HG03378 (cell line): ENCODE results near the gene PSMA5.
"Not testable (repeated sequence)": the region's sequence is repeated elsewhere in the genome, so short reads cannot be mapped to it uniquely, and the experiment has no call there.

Source experiments
- ATAC-seq: cut with Tn5 transposase; IDR thresholded peaks from one replicate; pipeline ENCODE4 v1.9.1; 2021; ENCODE audit warnings: mild to moderate bottlenecking, moderate library complexity; ENCODE audit not compliant: unreplicated experiment

The PSMA5 gene

DNA sequence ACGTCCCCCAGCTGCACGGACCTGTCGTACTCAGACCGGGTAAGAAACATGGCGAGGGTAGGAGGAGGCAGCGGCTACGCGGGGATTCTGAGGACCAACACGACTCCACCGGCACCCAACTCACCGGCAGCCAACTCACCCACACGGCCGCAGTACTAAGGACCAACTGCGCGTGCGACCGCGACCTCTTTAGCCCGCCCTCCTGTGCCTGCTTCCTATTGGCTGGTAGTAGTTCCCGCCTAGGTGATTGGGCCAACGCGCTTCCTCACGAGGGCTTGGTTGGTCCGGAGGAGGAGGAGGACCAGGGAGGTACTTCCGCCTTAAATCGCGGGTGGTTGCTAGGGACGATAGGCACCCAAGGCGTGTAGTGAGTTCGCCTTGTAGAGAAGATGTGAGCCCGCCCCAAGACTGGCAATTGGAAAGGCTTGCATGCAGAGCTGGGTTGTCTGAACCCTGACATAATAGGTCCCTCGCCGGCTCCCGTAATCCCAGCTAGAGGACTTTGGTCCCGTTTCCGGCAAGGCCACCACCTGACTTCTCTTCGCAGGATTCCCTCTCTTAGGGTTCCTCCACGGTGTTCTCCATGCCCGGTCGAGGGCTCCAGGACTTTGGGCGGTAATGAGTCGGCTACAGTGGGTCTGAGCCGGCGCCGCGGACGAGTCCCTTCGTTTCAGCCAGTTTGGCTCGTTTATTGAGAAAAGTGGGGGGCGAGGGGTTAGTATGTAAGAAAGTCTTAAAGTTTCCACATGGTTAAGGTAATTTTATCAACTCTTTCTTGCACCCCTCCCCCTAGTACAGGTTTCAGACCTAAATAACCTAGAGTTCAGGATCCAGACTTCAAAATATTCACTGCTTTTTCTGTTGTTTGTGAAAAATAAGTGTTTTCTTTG, at the start of gene PSMA5:
TSS of gene PSMA5 (minus strand) at position 168 of the 890 bp plus-strand sequence. CDS start at position 50, 118 bp downstream.
- peak; percentile 97 for ATAC-seq

DNA sequence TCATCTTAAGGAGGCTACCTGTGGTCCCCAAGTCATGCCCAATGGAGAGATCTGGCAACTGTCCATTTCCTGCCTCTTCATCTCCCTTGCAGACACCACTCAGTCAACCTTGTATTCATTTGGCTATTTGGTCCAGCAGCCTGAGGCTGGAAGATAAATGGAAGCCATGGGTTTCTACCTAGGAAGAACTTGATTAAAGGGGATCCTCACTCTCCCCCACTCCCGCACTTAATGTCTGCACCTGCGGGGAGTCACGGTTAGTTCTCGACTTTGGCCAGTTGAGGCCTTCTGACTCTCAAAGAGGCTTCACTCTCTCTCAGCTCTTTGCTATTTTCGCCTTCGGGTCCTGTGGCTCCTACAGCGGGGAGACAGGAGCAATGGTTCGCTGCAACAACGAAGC, 49.0 kb upstream of the PSMA5 start:
- ATAC-seq, result no peak

DNA sequence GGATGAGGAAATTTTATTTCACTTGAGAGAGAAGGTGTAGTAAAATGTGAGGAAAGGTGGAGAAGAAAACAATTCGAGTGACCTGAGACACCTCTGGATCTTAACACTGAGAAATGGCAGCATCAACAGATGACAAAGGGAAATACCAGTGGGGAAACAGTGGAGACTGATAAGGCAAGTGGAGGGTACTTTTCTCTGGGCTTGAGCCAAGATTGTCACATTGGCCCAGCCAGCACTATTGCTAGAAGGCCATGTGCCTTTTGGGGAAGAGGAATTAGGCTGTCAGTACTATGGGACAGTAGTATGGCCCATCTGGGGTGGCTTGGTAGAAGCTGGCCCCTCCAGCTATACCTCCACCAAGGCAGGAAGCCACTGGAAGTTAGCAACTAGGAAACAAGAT, 48.4 kb upstream of the PSMA5 start:
- no peak for ATAC-seq

GRCh38 chr1:109473284-109474057, 47.2 kb upstream of the PSMA5 start:
- not testable (repeated sequence) for ATAC-seq

DNA sequence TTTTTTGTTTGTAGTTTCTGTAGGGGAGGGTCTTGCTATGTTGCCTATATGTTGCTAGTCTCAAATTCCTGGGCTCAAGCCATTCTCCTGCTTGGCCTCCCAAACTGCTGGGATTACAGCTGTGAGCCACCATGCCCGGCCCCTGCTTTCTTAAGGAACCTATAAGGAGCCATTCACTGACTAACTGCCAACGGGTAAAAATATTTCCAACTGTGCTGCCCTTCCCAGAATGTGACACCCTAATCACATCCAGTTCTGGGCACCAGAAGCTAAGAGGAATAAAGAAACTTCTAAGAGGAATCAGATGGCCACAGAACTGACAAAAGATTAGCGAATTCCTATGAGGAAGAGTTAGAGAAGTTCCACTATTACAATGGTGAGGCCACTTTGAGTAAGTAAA, 46.5 kb upstream of the PSMA5 start:
- ATAC-seq, result no peak

DNA sequence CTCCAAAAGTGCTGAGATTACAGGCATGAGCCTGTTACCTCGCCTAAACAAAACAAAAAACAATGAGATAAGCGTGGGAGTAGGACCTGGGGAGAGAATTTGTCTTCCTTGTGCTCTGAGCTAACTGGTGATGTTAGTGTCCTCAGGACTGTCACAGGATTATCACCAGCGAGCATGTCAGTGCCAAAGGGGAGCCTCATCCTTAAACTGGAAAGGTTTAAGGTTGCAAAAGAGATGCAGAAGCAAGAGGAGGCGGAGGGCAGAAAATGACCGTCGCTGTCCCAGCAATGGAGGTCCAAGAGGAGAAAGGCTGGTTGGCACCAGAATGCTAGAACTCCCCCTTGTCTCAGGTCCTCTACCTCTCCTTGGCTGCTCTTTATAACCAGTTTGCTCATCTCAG, 44.0 kb upstream of the PSMA5 start:
- no peak for ATAC-seq

DNA sequence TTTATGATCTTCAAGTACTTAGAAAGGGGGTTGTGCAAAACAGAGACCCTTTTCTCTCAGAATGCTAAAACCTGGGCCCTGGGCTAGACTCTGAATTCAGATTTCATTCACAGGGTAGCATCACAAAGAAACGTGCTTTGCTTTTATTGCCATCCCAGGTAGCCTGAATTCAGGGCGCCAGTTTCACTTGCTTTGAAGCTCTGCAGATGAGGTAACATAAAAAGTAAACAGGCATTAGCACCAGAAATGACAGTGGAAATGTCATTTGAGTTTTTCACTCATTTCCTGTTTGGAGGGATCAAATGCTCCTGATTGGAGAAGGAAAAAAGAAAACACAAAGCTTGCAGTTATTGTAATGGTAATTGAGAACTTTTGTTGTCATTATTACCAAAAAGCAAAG, 42.7 kb upstream of the PSMA5 start:
- no peak for ATAC-seq

- ATAC-seq, result no peak
Observed at GRCh38 chr1:109468061-109468460, 41.8 kb upstream of the PSMA5 start.

DNA sequence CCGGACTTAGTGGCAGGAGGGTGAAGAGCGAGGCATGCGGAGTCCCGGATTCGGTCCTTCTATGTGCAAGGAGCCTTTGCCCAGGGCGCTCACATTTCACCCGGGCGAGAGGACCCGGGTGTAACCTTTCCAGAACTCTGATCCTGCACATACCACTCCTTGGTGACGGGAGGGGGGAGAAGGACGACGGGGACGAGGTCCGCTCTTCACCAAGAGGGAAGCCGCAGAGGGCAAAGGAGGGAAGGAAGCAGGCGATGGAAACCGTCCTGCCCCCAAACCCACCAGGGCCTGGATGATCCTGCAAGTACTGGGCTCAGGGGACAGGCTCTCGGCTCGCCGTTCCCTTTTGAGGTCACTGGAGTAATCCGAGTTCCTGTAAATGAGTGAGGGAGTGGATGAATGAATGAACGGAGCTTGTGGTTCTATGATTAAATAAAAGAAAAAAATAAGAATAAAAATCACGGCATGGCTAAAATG, 41.1 kb upstream of the PSMA5 start:
- ATAC-seq, result no peak

DNA sequence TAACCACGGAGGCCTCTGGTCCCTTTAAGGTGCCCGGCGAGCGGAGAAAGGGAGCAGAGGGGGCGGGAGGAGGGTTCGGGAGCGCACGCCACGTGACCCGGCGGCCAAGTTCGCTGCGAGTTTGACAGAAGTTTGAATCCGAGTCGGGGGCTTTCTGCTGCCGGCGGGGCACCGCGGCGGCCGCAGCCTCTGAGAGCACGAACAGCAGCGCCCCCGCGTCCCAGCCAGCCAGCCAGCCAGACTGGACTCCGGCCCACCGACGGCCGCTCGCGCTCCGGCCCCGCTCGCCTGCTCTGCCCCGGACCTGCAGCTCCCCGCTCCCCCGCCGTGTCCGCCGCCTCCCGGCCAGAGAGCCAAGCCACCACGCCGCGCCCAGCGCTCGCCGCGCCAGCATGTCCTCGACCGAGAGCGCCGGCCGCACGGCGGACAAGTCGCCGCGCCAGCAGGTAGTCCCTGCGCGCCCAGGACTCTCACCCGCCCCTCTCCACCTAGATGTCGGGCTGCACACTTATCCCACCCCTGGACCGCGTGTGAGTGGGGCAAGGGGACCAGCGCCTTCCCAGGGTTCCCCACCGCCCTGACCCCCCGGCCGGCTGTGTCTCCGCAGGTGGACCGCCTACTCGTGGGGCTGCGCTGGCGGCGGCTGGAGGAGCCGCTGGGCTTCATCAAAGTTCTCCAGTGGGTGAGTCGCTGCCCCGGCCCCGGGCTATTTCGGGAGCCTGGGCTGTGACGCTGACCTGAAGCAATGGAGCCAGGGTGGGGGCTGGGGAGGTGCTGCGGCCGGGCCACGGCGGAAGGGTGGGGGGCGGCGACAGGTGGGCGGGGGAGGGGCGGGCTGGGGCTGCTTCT, 40.4 kb upstream of the PSMA5 start, which contains the start of gene SYPL2:
TSS of gene SYPL2 (plus strand) at position 95 of the 849 bp plus-strand sequence. CDS start at position 393, 298 bp downstream.
- no peak for ATAC-seq

DNA sequence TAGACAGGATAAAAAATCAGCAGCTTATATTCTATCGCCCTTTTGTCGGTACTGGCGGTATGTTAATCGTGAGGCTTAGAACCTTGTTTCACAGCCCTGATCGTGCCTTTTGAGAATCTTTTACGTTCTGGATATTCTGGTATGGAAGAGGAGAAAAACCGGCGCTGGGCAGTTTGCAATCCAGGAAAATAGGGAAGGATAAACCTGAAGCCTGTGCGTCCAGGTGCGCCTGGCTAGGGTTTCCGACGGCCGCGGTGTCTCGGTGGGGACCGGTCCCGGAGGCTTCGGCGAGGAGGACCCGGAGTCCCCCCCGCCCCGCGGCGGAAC, 39.8 kb upstream of the PSMA5 start:
- no peak for ATAC-seq

DNA sequence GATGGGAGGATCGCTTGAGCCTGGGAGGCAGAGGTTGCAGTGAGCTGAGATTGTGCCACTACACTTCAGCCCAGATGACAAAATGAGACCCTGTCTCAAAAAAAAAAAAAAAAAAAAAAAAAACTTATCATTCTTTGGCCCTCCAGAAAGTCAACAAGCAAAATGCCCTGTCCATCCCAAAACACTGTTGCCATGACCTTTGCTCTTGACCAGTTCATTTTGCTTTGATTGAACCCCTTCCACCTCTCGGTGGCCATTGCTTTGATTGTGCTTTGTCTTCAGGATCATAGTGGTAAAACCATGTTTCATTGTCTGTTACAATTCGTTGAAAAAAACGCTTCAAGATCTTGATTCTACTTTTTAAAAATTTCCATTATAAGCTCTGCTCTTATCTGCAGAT, 31.6 kb upstream of the PSMA5 start:
- no peak for ATAC-seq

DNA sequence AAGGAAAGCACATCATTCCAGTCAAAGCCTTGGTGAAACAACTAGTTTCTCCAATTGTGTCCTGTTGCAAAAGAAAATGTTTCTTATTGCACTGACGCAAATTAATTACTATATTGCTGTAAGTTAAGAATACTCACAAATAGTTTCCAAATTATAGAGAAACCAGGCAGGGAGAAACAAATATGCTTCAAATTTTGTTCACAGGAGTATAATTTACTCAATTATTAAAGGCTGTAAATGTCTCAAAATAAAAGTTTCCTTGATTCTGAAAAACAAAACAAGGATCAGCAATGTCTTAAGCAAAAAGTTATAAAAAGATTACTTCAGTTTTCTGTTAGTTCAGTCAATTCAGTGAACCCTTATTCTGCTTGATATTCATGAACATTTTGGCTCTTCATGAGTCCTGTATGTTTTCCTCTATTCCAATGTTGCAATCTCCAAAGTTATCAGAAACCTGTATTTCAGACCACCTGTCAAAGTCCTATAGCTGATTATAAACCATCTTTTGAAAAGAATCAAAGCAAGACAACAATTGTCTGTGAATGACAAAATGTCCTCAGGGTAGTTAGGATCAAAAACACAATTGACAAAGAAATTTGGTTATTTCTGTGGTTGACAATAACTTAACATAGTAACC, 28.4 kb upstream of the PSMA5 start:
- no peak for ATAC-seq

DNA sequence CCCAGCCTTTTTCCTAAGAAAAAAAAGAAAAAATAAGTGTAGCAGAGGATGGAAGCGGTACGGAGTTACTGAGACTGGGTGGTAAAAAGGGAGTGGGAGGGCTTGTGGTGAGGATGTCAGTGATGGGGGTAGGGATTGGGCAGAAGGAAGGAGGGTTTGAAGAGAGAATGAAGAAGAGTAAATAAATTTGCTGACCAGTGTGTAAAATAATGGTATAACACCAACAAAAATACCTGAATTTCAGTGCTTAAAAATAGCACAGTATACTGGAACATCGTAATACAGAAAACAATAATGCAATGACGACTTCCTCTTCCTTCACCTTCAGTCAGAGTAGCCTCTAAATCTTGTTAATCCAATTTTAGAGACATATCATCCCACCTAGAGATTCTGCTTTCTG, 21.3 kb upstream of the PSMA5 start:
- no peak for ATAC-seq

DNA sequence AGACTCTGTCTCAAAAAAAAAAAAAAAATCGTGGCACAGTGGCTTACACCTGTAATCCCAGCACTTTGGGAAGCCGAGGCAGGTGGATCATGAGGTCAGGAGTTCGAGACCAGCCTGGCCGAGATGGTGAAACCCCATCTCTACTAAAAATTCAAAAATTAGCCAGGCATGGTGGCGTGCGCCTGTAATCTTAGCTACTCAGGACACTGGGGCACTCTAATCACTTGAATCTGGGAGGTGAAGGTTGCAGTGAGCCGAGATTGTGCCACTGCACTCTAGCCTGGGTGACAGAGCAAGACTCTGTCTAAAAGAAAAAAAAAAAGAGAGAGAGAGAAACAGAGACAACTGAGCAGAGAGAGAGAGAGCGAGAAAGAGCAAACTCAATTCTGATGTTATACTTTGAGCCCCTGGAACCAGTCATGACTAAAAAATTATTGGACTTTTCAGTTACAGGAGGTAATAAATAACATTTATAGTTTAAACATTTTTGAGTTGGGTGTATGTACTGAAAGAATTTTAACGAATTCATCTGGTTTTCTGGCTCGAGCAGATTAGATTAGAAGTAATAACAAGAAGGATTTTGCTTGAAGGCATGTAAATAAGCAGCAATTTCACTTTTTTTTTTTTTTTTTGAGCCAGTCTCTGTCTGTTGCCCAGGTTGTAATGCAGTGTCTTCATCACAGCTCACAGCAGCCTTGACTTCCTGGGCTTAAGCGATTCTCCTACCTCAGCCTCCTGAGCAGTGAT, 19.9 kb upstream of the PSMA5 start:
- not testable (repeated sequence) for ATAC-seq

DNA sequence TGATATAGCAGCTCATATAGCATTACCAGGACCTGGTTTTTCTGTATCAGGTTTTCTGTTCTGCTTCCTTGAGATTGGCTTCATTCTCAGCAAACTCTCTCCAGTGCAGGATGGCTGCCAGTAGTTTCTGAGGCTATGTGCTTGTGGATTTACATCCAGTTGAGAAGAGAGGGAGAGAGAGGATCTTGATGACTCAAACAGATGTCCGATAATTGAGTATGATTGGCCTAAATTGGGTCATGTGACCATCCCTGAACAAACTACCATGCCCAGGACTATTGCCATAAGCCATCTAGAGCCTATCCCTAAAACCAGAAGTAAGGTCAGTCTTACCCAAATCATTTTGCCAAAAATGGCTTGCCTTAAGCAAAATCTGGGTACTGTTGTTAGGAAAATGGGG, 18.1 kb upstream of the PSMA5 start:
- ATAC-seq, result no peak

DNA sequence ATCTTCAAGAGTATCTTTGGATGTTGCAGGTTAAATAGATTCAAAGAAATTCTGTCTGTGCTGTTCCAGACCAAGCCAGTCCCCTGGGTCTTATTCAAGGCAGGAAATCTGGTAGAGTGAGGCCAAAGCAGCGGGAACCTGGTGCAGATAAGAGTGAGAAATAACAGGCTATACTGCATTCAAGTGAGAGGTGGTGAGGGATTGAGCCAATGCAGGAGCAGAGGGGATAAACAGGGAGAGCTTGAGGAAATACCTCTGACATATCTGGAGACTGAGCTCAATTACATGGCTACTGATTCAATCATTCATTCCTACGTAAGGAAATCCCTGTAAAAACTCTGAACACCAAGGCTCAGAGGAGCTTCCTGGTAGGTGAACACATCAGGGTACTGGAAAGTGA, 17.2 kb upstream of the PSMA5 start:
- no peak for ATAC-seq

DNA sequence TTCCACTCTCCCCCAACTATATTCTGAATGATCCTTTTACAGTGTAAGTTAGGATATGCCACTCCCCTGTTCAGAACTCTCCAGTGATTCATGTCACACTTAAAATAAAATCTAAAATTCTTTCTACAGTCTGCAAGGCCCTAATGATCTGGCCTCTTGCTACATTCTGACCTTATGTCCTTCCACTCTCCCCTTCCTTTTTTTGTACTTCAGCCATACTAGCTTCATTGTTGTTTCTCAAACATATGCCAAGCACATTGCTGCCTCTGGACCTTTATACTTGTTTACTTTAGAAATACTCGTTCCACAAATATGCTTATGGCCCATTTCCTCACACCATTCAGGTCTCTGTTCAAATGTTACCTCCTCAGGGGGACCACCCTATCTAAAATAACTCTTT, 14.8 kb upstream of the PSMA5 start:
- ATAC-seq, result no peak

DNA sequence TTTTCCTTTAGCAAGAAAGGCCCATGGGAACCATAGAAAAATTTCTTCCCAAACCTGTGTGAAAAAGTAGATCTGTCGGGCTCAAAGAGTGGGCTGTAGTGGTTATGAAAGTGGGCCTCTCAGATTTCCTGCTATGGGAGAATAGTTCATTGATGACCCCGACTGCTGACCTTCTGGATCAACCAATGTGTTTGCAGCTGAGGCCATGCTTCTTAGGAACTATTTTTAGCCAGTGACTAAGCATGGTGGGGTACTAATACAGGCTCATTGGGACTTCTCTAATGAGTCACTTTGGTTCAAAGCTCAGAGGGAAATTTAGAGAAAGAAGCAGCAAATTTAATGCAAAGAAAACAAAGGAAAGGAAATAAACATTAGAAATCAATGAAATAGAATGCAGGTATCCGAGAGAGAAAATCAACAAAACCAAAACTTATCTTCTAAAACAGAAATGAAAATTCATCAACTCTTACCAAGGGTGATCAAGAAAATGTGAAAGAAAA, 12.6 kb upstream of the PSMA5 start:
- ATAC-seq, result no peak

GRCh38 chr1:109434484-109434883, 8.2 kb upstream of the PSMA5 start:
- no peak for ATAC-seq
